IPS-NIHi7 (cell line): ENCODE results near the gene MSLN.

Source experiments
- DNase-seq: peaks from one replicate; pipeline ENCODE4 v3.0.0; 2012; ENCODE audit warnings: mixed read lengths; ENCODE audit errors: extremely low spot score

The MSLN gene

GRCh38 chr16:791131-791530 lies 30.6 kb downstream of the MSLN start:
- DNase-seq, result no peak

- DNase-seq, result no peak
These were observed 31.9 kb downstream of the MSLN start for GRCh38 chr16:792221-792995.

- DNase-seq, result no peak
These were observed 32.9 kb downstream of the MSLN start for GRCh38 chr16:793414-793813.

- no peak for DNase-seq
These were observed 33.7 kb downstream of the MSLN start for GRCh38 chr16:794091-794822.

GRCh38 chr16:794853-795466 lies 34.4 kb downstream of the MSLN start:
- no peak for DNase-seq

GRCh38 chr16:795580-796229 lies 35.2 kb downstream of the MSLN start:
- DNase-seq, result no peak

- no peak for DNase-seq
These were observed 36.0 kb downstream of the MSLN start for GRCh38 chr16:796296-797119.

GRCh38 chr16:797120-797420 lies 36.5 kb downstream of the MSLN start:
- peak; percentile 76 for DNase-seq

- no peak for DNase-seq
These were observed 37.2 kb downstream of the MSLN start for GRCh38 chr16:797686-798085.

GRCh38 chr16:798666-799065 lies 38.1 kb downstream of the MSLN start:
- DNase-seq, result no peak

GRCh38 chr16:799111-799947 lies 38.8 kb downstream of the MSLN start:
- no peak for DNase-seq

- peak; percentile 83 for DNase-seq
These were observed 39.7 kb downstream of the MSLN start, which contains the start of gene GNG13 for GRCh38 chr16:799948-800833. GNG13 (minus strand) TSS chr16:800734; CDS start chr16:799077, 1,657 bp downstream.

- DNase-seq, result no peak
These were observed 40.4 kb downstream of the MSLN start for GRCh38 chr16:800834-801511.

- no peak for DNase-seq
These were observed 41.2 kb downstream of the MSLN start for GRCh38 chr16:801584-802363.

- DNase-seq, result no peak
These were observed 41.9 kb downstream of the MSLN start for GRCh38 chr16:802461-802860.

- DNase-seq, result no peak
These were observed 42.6 kb downstream of the MSLN start for GRCh38 chr16:802914-803753.

- DNase-seq, result no peak
These were observed 43.2 kb downstream of the MSLN start for GRCh38 chr16:803754-804080.
